IMR-90 (cell line): ENCODE results near the gene TMEM219. TPM values are rescaled to one million over a fixed set of nuclear protein-coding genes. Genes with fewer than 3 reads are reported as not detected.

Source experiments
- ATAC-seq: fragments of 200-7000 bp; cut with Tn5 transposase; 2 replicates; pipeline ENCODE4 v1.9.1; 2020; ENCODE audit warnings: low read depth, mild to moderate bottlenecking, moderate library complexity
- BruUV-seq: library from RNA; stranded (reverse); fragments of 400-500 nt; replicated peaks from 2 replicates; lab custom pipeline; 2021; lab: Mats Ljungman, UMichigan
- CTCF ChIA-PET: fragments of 300-600 bp; formaldehyde crosslinking; extraction: SDS; loops from one replicate; lab custom pipeline; 2021; ENCODE audit warnings: antibody characterized with exemption; lab: Yijun Ruan, JAX
- POLR2A ChIA-PET: fragments of 300-600 bp; sonication (Branson Sonifier 250); formaldehyde crosslinking; loops from one replicate; lab custom pipeline; 2022; ENCODE audit warnings: antibody characterized with exemption; ENCODE audit not compliant: unreplicated experiment; lab: Charles Lee
- DNase-seq: peaks from one replicate; pipeline ENCODE4 v3.0.0; 2013
- H2AFZ ChIP-seq: replicated peaks from 2 replicates; pipeline ENCODE3; 2013; ENCODE audit warnings: low read length, mild to moderate bottlenecking; ENCODE audit not compliant: poor library complexity
- H2AK5ac ChIP-seq: 2 replicates; pipeline ENCODE4 v1.6.1; 2013; ENCODE audit warnings: low read depth, low read length, inconsistent platforms
- H2AK9ac ChIP-seq: replicated peaks from 2 replicates; pipeline ENCODE3; 2013; ENCODE audit warnings: mild to moderate bottlenecking, low read depth, low read length, moderate library complexity; ENCODE audit not compliant: poor library complexity
- H2BK120ac ChIP-seq: 2 replicates; pipeline ENCODE4 v1.6.1; 2013; ENCODE audit warnings: low read depth, low read length, inconsistent platforms
- H2BK15ac ChIP-seq: 3 replicates; pipeline ENCODE4 v1.6.1; 2013; ENCODE audit warnings: low read depth, low read length, inconsistent platforms
- H2BK20ac ChIP-seq: 2 replicates; pipeline ENCODE4 v1.6.1; 2013; ENCODE audit warnings: low read depth, mild to moderate bottlenecking, inconsistent platforms, low read length, moderate library complexity
- H2BK5ac ChIP-seq: 2 replicates; pipeline ENCODE4 v1.6.1; 2013; ENCODE audit warnings: mild to moderate bottlenecking, low read depth, low read length, inconsistent platforms; ENCODE audit not compliant: poor library complexity, severe bottlenecking
- H3K14ac ChIP-seq: replicated peaks from 2 replicates; pipeline ENCODE4 v1.6.1; 2013; ENCODE audit warnings: low read depth, low read length, inconsistent platforms
- H3K18ac ChIP-seq: 2 replicates; pipeline ENCODE4 v1.6.1; 2013; ENCODE audit warnings: low read depth, low read length, control low read depth
- H3K23ac ChIP-seq: 2 replicates; pipeline ENCODE4 v1.6.1; 2013; ENCODE audit warnings: low read depth, low read length, inconsistent platforms
- H3K27ac ChIP-seq: 2 replicates; pipeline ENCODE4 v1.5.1; 2013; ENCODE audit warnings: mild to moderate bottlenecking, control low read depth, low read length; ENCODE audit not compliant: insufficient read depth
- H3K27me3 ChIP-seq: 2 replicates; pipeline ENCODE4 v1.6.1; 2013; ENCODE audit warnings: low read length; ENCODE audit not compliant: control insufficient read depth, insufficient read depth
- H3K36me3 ChIP-seq: 2 replicates; pipeline ENCODE4 v1.6.1; 2013; ENCODE audit warnings: low read length, mixed read lengths; ENCODE audit not compliant: control insufficient read depth, insufficient read depth
- H3K4ac ChIP-seq: 2 replicates; pipeline ENCODE4 v1.6.1; 2013; ENCODE audit warnings: low read depth, low read length, inconsistent platforms
- H3K4me1 ChIP-seq: 2 replicates; pipeline ENCODE4 v1.6.1; 2013; ENCODE audit warnings: low read length, mixed read lengths; ENCODE audit not compliant: control insufficient read depth, insufficient read depth
- H3K4me2 ChIP-seq: 2 replicates; pipeline ENCODE4 v1.6.1; 2013; ENCODE audit warnings: low read depth, mild to moderate bottlenecking, control low read depth, low read length, moderate library complexity
- H3K4me3 ChIP-seq: 2 replicates; pipeline ENCODE4 v1.5.1; 2013; ENCODE audit warnings: low read depth, mild to moderate bottlenecking, control low read depth, low read length, moderate library complexity; ENCODE audit not compliant: insufficient read depth
- H3K56ac ChIP-seq: 2 replicates; pipeline ENCODE4 v1.6.1; 2013; ENCODE audit warnings: low read length, inconsistent platforms; ENCODE audit not compliant: insufficient read depth; ENCODE audit errors: extremely low read depth
- H3K79me1 ChIP-seq, 2 experiments: 2 replicates each; pipeline ENCODE4 v1.6.1; 2013; ENCODE audit warnings: low read length in 2 of 2, inconsistent platforms in 1 of 2, low read depth in 1 of 2
- H3K9ac ChIP-seq: 2 replicates; pipeline ENCODE4 v1.6.1; 2013; ENCODE audit warnings: low read depth, low read length, control low read depth
- H3K9me1 ChIP-seq: 2 replicates; pipeline ENCODE4 v1.6.1; 2013; ENCODE audit warnings: low read length, inconsistent platforms; ENCODE audit not compliant: insufficient read depth
- H3K9me3 ChIP-seq: 2 replicates; pipeline ENCODE4 v1.6.1; 2013; ENCODE audit warnings: low read length; ENCODE audit not compliant: control insufficient read depth, insufficient read depth
- H4K20me1 ChIP-seq: 2 replicates; pipeline ENCODE4 v1.6.1; 2013; ENCODE audit warnings: low read length, inconsistent platforms; ENCODE audit not compliant: insufficient read depth
- H4K5ac ChIP-seq: 2 replicates; pipeline ENCODE4 v1.6.1; 2013; ENCODE audit warnings: mild to moderate bottlenecking, low read depth, low read length, control low read depth
- H4K8ac ChIP-seq, 2 experiments: 2 replicates each; pipeline ENCODE4 v1.6.1; 2013; ENCODE audit warnings: low read depth in 2 of 2, low read length in 2 of 2, control low read depth in 1 of 2, inconsistent platforms in 1 of 2
- H4K91ac ChIP-seq: 2 replicates; pipeline ENCODE4 v1.6.1; 2013; ENCODE audit warnings: low read depth, low read length, inconsistent platforms; ENCODE audit not compliant: insufficient read depth
- BHLHE40 ChIP-seq: fragments of 150-350 bp; IDR thresholded peaks from 2 replicates; pipeline ENCODE4 v1.6.1; 2016; ENCODE audit warnings: mild to moderate bottlenecking, low read depth, low read length
- CHD1 ChIP-seq: IDR thresholded peaks from 2 replicates; pipeline ENCODE4 v1.6.1; 2012; ENCODE audit warnings: low read depth, low read length, improper control_type of control experiment
- FOS ChIP-seq: fragments of 150-350 bp; IDR thresholded peaks from 2 replicates; pipeline ENCODE4 v1.6.1; 2016; ENCODE audit warnings: low read depth, low read length
- MAZ ChIP-seq: IDR thresholded peaks from 2 replicates; pipeline ENCODE4 v1.6.1; 2012; ENCODE audit warnings: low read depth, mild to moderate bottlenecking, low read length, improper control_type of control experiment, moderate library complexity, borderline replicate concordance
- MXI1 ChIP-seq: IDR thresholded peaks from 2 replicates; pipeline ENCODE4 v1.6.1; 2012; ENCODE audit warnings: low read depth, mild to moderate bottlenecking, low read length, moderate library complexity, borderline replicate concordance
- POLR2A ChIP-seq: IDR thresholded peaks from 2 replicates; pipeline ENCODE4 v1.6.1; 2012; ENCODE audit warnings: mild to moderate bottlenecking, low read depth, low read length
- RCOR1 ChIP-seq: IDR thresholded peaks from 2 replicates; pipeline ENCODE4 v1.6.1; 2012; ENCODE audit warnings: mild to moderate bottlenecking, low read length, improper control_type of control experiment; ENCODE audit not compliant: insufficient replicate concordance
- RFX5 ChIP-seq: IDR thresholded peaks from 2 replicates; pipeline ENCODE4 v1.8.0; 2012; ENCODE audit warnings: low read depth, mild to moderate bottlenecking, low read length, moderate library complexity
- SMC3 ChIP-seq: fragments of 150-350 bp; IDR thresholded peaks from 2 replicates; pipeline ENCODE4 v1.6.1; 2016; ENCODE audit warnings: low read depth, mild to moderate bottlenecking, antibody characterized with exemption, low read length, moderate library complexity
- WGBS, 2 experiments: methylation state at CpG; one replicate each; pipeline versions ENCODE4 v1.1.5 to v1.1.7; 2013; ENCODE audit warnings: missing lambda C conversion rate in 2 of 2; ENCODE audit not compliant: insufficient read length in 1 of 2; ENCODE audit errors: extremely low coverage in 2 of 2; 5-methylcytosine and 5-hydroxymethylcytosine counted together
- dilution Hi-C: fragments of 300-500 bp; cut with HindIII; formaldehyde crosslinking; loops from one replicate; pipeline ENCODE4 v1.14.3; 2018; ENCODE audit warnings: low sequenced_read_pairs; ENCODE audit not compliant: unreplicated experiment
- in situ Hi-C: fragments of 300-500 bp; cut with MboI; formaldehyde crosslinking; loops from 3 replicates; pipeline ENCODE4 v1.14.3; 2019; ENCODE audit warnings: low sequenced_read_pairs, inconsistent platforms, mixed read lengths
- intact Hi-C: fragments of 100-400 bp; cut with micrococcal nuclease; formaldehyde crosslinking; loops from 2 replicates; pipeline ENCODE4 v1.10.0; 2022
- polyA plus RNA-seq, 3 experiments: library from polyadenylated mRNA; depleted of rRNA; stranded (reverse); fragments of >200 nt; gene quantifications; 2 replicates each; pipeline ENCODE4 v1.2.3, GENCODE V29; 2012; ENCODE audit warnings: low replicate concordance in 1 of 3
- total RNA-seq: library from RNA; depleted of rRNA; stranded (reverse); fragments of >200 nt; gene quantifications from 2 replicates; pipeline ENCODE4 v1.2.3, GENCODE V29; 2012
- TF ChIP-seq, protein P1 (sequence below): fragments of 150-350 bp; IDR thresholded peaks from 2 replicates; pipeline ENCODE4 v1.6.1; 2017; ENCODE audit warnings: mild to moderate bottlenecking, antibody characterized with exemption, low read length, low read depth

Gene TMEM219
- total and polyA plus RNA-seq, 2 of the 4 experiments (the other 2 are of a cell fraction), result 47.0 to 95.3 TPM

DNA sequence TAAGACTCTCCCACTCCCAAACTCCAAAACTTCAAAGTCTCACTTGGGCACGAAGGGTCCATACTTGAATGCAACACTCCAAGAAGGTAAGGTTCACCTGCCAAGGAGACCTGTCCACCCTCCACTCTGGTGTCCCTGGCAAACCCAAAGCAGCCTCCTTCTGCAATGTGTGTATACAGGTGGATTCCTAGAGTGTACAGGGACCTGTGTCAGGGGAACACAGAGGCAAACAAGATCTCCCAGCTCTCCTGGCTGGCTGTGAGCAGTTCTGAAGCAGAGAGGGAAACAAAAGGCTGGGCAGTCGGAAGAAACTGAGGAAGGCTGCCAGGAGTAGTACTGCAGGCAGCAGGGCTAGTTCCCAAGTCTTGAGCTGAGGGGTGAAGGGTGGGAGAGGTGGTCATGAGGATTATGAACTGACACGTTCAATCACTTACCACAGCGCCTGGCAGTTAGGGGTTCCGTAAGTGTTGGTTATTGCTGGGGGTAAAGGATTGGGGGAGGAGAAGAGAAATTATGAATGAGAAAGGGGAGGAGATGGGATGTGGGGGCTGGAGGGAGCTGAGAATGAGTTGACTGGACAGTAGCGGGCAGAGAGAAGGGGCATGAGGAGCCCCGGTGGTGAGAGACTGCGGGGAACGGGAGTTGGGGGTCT is 36.6 kb upstream of the TMEM219 start (continued):
- TF ChIP-seq MAZ, result no peak

- H3K56ac ChIP-seq, result peak within 1 kb of the TSS; percentile 70
- peaks cover 29 to 43% of the 10 kb centered on the region in 2 experiments for H3K79me1 ChIP-seq
- 0% methylated on average over 37 of the region's 89 CpGs; no CpG with 5 or more reads in 1 of the 2 experiments for WGBS, 2 experiments
- H3K4me3 ChIP-seq, result peak within 1 kb of the TSS; percentile 79
- POLR2A ChIA-PET, result interaction anchor here (0.8 to 1.5 kb wide), 2 partner anchors 11 to 26 kb away, joined by 6 to 9 read pairs; partner anchors contain the start of gene ASPHD1
- H3K23ac ChIP-seq, result peak within 1 kb of the TSS; percentile 91
- H3K27ac ChIP-seq, result peak within 1 kb of the TSS; percentile 92
- H2BK15ac ChIP-seq, result 0 out of 3 replicates have a peak within 1 kb of the TSS, but pooled peaks have one; percentile 15
- in situ Hi-C loops (no loop called here), dilution Hi-C loops (no loop called here), intact Hi-C loops (loop anchor here (5.0 kb wide), 2 partner anchors 46 to 71 kb away; partner anchors contain the start of genes HIRIP3, INO80E and TAOK2)
- H3K9me3 ChIP-seq, result no peaks in the 10 kb centered on the region
- peak within 1 kb of the TSS; percentile 95 for H4K91ac ChIP-seq
- peaks cover 15% of the 10 kb centered on the region; the same call in 1 of the 2 replicates for H3K9me1 ChIP-seq
- H3K4ac ChIP-seq, result peak within 1 kb of the TSS; percentile 98
- CTCF ChIA-PET, result no interaction called here
- DNase-seq (peak; percentile 73), ATAC-seq (peak; percentile 97)
- peak; percentile 90; the same call in 1 of the 2 replicates for TF ChIP-seq MAZ
- TF ChIP-seq FOS, result no peak
- TF ChIP-seq RFX5, result no peak
- TF ChIP-seq, protein P1, sequence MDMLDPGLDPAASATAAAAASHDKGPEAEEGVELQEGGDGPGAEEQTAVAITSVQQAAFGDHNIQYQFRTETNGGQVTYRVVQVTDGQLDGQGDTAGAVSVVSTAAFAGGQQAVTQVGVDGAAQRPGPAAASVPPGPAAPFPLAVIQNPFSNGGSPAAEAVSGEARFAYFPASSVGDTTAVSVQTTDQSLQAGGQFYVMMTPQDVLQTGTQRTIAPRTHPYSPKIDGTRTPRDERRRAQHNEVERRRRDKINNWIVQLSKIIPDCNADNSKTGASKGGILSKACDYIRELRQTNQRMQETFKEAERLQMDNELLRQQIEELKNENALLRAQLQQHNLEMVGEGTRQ, result no peak
- TF ChIP-seq BHLHE40, result peak; percentile 58
- TF ChIP-seq RCOR1, result no peak
- peak; percentile 67 for TF ChIP-seq POLR2A
- TF ChIP-seq SMC3, result no peak
- TF ChIP-seq MXI1, result peak; percentile 71; the same call in 1 of the 2 replicates
- no peak for TF ChIP-seq CHD1
- peak within 1 kb of the TSS; percentile 96 for H4K5ac ChIP-seq
- H2BK5ac ChIP-seq, result peak within 1 kb of the TSS; percentile 92
- peak within 1 kb of the TSS; percentile 93 for H2AK5ac ChIP-seq
- peaks cover 6% of the 10 kb centered on the region; the same call in 1 of the 2 replicates for H4K20me1 ChIP-seq
- peak within 1 kb of the TSS; percentile 99 for H3K14ac ChIP-seq
- H2AK9ac ChIP-seq, result peak within 1 kb of the TSS; percentile 32
- H3K36me3 ChIP-seq, result peaks cover 9% of the 10 kb centered on the region
- H3K18ac ChIP-seq, result peak within 1 kb of the TSS; percentile 76
- H2AFZ ChIP-seq, result peak within 1 kb of the TSS; percentile 98
- H3K27me3 ChIP-seq, result no peaks in the 10 kb centered on the region
- H2BK20ac ChIP-seq, result peak within 1 kb of the TSS; percentile 28; the same call in 1 of the 2 replicates
- peak within 1 kb of the TSS; percentile 71 for H2BK120ac ChIP-seq
- H3K9ac ChIP-seq, result peak within 1 kb of the TSS; percentile 95
- BruUV-seq, result TSS peak; percentile 54
- H3K4me1 ChIP-seq, result peaks cover 10% of the 10 kb centered on the region
- H3K4me2 ChIP-seq, result peak within 1 kb of the TSS; percentile 99
- peak within 1 kb of the TSS; percentile 85 to 99 for H4K8ac ChIP-seq
Observed at GRCh38 chr16:29925781-29926710, 35.8 kb upstream of the TMEM219 start, which contains the start of gene KCTD13. Gene KCTD13 (minus strand): TSS chr16:29926226. CDS start chr16:29926033, 193 bp downstream.
